ENCODE measurements around the gene KIAA2012.

The KIAA2012 gene

DNA sequence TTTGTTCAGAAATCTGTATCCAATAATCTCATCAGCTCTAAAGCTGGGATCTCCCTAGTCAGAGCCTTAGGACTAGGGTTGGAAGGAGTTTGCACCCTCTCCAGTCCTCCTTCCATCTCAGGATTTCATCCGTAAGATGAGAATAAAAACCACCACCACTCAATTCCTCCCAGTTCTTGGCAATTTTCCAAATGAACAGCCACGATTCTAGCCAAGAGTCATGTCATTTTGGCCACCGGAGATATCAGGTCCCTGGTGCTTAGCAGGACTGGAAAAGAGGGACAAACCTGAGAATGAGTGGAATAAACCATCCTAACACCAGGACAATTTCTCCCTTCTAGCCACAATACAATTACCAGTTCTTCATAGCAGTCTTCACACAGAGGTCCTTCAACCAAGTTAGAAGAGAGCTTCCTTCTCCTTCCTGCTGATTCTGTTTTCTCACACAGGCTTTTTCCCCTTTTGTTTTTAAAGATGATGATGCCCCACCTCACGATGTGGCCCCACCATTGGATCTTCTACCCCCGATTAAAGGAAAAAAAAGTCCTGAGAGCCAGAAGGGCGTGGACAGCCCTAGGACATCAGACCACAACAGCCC is 36.2 kb downstream of the KIAA2012 start:
- no peak for DNase-seq (ENCODE audit: insufficient read length, low spot score)
- no peak for FAIRE-seq
- TF ChIP-seq POLR2A (IDR thresholded peaks at IDR 0.05; ENCODE audit: low read depth, low read length): no peak

DNA sequence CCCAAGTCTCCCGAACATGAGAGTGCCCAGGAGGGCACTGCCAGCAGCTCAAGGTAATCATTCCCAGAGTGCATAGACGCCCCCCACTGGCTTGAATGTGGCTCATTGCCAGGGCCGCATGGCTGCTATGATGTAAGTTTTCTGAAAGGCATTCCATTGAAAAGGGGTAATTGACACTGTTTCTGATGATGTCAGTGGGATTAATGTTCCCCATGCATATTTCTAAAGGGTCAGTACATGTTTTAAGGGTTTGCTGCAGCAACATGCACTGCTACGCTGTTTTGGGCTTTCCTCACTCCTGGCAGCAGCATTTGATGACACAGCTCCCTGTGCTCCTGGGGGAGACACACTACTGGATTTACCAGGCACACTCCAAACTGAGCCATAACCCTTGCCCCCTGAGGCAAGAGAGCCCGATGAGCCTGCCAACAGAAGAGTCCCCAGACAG is 36.7 kb downstream of the KIAA2012 start:
- DNase-seq (ENCODE audit: insufficient read length, low spot score) (no peak), FAIRE-seq (no peak)
- no peak for TF ChIP-seq POLR2A (IDR thresholded peaks at IDR 0.05; ENCODE audit: low read depth, low read length)

DNA sequence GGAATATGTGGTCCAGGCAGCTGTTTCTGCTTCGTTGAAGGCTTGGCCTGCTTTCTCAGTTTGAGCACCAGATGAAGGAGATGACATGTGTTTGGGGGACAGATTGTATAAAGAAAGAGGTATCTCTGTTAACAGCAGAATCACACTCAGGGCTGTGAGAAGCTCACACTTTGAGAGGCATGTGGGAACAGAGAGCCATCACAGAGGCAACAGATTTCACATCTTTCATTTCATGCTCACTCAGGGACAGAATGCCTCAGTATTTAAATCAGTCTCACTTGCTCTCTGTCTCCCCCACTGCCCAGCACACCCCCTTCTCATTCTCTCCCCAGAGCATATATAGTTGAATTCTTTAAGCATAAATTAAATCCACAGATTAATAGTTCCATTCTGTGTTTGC is 37.4 kb downstream of the KIAA2012 start:
- FAIRE-seq (no peak), DNase-seq (ENCODE audit: insufficient read length, low spot score) (no peak)
- TF ChIP-seq POLR2A (IDR thresholded peaks at IDR 0.05; ENCODE audit: low read depth, low read length): no peak

DNA sequence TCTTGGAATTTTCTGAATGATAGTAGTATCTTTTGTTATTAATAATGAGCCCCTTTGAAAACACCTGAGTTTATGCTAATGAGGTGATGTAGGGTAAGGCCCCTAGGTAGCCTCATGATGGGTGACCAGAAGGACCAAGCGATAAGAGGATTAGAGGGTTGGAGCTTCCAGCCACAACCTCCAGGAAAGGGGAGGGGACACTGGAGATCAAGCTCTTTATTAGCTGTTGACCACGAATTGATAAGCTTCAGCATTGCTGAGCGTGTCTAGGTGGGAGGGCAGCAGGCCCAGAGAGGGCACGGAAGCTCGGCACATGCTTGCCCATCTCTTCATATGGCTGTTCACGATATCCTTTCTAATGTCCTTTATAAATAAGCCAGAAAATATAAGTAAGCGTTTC is 39.0 kb downstream of the KIAA2012 start:
- FAIRE-seq (no peak), DNase-seq (ENCODE audit: insufficient read length, low spot score) (no peak)
- TF ChIP-seq POLR2A (IDR thresholded peaks at IDR 0.05; ENCODE audit: low read depth, low read length): no peak

DNA sequence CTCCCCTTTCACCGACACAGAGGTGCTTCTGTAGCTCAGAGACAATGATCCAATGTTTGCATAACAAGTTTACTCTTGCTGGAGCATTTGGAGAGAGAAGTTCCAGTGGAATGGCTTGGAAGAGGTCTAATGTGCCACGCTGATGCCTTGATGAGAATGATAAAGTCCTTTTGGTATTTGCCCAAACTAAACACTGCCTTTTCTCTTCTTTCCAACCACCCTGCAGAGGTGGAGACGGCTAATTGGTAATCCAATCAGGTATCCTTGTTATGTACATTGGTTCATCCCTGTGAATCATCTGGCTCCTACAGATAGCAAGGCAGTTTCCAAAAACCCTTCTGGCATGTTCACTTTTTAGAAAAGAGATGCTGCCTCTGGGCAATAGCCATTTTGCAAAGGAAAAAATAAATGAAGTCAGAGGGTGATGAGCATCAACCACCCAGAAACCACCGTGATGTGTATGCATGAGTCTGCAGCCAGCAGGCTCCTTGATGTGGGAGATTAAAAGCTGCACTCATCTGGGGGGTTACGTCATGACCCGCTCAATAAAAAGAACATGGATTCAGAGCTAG is 40.6 kb downstream of the KIAA2012 start:
- no peak for DNase-seq (ENCODE audit: insufficient read length, low spot score)
- no peak for FAIRE-seq
- no peak for TF ChIP-seq POLR2A (IDR thresholded peaks at IDR 0.05; ENCODE audit: low read depth, low read length)

DNA sequence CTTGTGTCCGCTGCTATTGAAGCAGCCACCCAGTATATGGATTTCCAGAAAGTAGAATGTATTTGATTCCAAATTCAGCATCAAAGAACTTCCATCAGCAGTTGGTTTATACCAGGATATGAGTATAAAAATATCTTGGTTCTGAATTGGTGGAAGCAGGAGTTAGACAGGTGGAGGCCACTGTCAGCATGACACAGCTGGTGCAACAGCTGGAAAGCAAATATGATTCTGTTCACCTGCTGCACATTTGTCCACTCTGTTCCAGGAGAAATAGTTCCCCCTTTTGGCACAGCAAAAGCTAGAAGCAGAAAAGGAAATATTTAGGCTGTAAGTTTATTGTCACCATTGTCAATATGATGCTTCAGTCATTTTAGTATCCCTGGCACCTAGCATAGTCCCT is 41.2 kb downstream of the KIAA2012 start:
- TF ChIP-seq POLR2A (IDR thresholded peaks at IDR 0.05; ENCODE audit: low read depth, low read length): no peak
- DNase-seq (ENCODE audit: insufficient read length, low spot score) (no peak), FAIRE-seq (no peak)

DNA sequence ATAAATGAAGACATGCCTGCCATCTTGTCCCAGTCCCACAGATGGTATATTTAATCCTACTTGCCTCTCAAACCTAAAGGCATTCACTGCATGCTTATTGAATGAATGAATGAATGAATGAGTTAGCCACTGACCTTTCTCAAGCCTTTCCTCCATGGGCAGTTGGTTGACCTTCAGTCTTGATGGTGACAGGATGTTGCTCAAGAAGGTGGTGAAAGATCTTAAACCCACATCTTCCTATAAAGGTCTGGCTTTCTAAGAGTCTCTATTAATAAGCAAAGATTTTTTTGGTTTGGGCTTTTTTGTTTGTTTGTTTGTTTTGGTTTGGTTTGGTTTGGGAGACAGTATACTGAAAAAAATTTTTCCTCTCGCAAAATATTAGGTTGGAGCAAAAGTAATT is 41.7 kb downstream of the KIAA2012 start:
- no peak for DNase-seq (ENCODE audit: insufficient read length, low spot score)
- no peak for TF ChIP-seq POLR2A (IDR thresholded peaks at IDR 0.05; ENCODE audit: low read depth, low read length)
- FAIRE-seq: no peak

DNA sequence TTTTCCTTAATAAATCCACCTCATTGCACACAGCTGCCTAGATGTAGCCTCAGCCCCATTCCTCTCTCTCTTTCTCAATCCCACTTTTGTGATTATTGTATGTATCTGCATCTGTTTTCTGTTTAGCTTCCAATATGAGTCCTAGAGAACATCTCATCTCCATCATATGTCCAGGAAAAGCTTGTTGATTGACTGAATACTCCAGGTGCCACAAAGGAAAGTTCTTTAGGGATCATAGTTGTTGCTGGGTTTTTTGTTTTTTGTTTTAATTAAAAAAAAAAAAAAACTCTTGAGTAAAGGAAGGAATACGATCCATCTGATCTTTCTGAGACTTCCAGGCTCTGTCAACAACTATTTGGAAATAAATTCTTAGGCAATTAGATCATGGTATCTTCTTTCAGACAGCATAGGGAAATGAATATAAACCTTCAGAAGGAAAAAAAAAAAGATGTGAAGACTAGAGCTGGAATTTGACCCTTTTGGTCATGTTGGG is 42.5 kb downstream of the KIAA2012 start:
- no peak for TF ChIP-seq POLR2A (IDR thresholded peaks at IDR 0.05; ENCODE audit: low read depth, low read length)
- FAIRE-seq (no peak), DNase-seq (ENCODE audit: insufficient read length, low spot score) (no peak)

DNA sequence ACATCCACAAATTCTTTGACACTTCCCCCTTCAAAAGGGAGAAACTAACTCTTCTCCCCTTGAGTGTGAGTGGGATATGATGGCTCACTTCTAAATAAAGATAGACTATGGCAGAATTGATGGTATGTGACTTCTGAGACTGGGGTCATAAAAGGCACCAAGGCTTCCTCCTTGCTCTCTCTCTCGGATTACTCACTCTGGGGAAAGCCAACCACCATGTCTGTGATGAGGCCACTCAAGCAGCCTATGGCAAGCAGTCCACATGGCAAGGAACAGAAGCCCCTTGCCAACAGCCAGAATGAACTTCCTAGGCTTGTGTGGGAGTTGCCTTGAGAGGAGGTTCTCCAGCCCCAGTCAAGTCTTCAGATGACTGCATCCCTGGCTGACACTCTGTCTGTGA is 43.6 kb downstream of the KIAA2012 start:
- no peak for TF ChIP-seq POLR2A (IDR thresholded peaks at IDR 0.05; ENCODE audit: low read depth, low read length)
- FAIRE-seq: no peak

DNA sequence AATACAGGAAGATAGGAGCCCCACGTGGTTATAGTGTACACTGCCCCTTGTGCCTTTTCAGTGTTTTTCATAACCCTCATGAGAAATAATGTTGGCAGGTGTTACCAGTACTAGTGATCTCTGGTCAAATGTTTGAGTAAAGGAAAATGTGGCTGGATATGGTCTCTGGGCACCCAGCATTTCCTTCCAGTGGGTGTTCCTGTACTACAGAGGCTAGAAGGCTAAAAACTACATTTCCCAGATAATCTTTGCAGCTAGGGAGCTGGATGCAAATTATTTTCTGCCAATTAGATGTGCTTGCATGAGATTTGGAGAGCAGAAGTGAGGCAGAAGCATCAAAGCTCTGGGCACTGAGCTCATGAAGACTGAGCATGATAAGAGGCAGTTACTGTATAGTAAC is 45.1 kb downstream of the KIAA2012 start:
- DNase-seq (ENCODE audit: insufficient read length, low spot score): no peak
- no peak for FAIRE-seq
- TF ChIP-seq POLR2A (IDR thresholded peaks at IDR 0.05; ENCODE audit: low read depth, low read length): no peak

More for the DNA sequence above, 43.6 kb downstream of the KIAA2012 start:
- no peak for DNase-seq (ENCODE audit: insufficient read length, low spot score)

DNA sequence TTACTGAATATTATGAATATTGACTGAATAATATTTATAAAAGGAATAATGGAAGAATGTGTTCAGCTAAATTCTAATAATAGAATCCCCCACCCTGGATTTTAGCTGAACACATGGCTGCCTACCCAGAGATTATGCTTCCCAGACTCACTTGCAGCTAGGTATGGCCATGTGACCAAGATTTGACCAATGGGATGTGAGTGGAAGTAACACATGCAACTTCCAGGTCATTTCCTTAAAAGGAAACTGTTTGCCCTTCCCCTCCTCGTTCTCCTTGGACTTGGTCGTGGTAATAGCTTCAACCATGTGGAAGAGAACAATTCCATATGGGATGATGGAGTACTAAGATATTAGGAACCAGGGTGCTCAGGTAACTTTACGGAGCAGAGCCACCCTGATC is 47.8 kb downstream of the KIAA2012 start:
- no peak for FAIRE-seq
- no peak for TF ChIP-seq POLR2A (IDR thresholded peaks at IDR 0.05; ENCODE audit: low read depth, low read length)
- DNase-seq (ENCODE audit: insufficient read length, low spot score): no peak

DNA sequence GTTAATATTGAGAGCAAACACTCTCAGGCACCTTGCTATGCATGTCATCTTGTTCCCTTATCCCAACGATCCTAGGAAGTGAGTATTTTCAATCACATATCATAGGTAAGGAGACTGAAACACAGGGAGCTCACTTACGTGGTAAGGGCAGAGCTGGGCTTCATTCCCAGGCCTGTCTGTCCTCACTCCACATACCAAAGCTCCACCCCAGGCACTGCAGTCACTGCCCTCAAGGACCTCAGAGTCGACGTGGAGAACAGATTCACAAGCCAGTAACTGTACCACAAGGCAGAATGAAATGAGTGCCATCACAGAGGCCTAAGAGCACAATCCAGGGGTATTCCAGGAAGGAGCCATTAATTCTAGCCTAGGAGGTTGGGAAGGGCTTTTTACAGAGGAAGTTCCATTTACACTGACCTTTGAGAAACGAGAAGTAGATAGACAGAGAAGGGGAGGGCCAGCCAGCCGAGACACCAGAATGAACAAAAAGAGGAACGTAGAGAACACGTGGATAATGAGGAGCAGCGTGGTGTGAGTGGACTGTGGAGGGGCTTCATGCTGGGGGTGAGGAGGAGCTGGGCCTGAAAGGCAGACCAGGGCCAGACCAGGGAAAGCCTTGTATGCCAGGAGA is 48.6 kb downstream of the KIAA2012 start:
- FAIRE-seq (no peak), DNase-seq (ENCODE audit: insufficient read length, low spot score) (no peak)
- TF ChIP-seq POLR2A (IDR thresholded peaks at IDR 0.05; ENCODE audit: low read depth, low read length): no peak

DNA sequence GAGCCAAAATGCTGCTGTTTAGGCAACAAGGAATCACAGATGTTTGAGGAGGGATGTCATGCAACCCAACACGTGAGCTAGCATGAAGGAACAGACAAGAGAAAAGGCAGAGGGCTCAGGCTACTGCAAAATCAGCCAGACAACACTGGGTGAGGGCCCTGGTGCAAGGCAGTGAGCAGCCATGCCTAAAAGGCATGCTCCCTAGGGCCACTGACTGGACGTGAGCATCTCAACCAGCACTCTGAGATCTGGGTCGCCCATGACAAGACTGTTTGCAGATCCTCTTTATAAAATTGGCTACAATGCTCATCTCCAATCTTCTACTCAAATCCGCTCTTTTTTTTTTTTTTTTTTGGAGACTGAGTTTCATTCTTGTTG is 49.1 kb downstream of the KIAA2012 start:
- no peak for TF ChIP-seq POLR2A (IDR thresholded peaks at IDR 0.05; ENCODE audit: low read depth, low read length)
- FAIRE-seq (no peak), DNase-seq (ENCODE audit: insufficient read length, low spot score) (no peak)

DNA sequence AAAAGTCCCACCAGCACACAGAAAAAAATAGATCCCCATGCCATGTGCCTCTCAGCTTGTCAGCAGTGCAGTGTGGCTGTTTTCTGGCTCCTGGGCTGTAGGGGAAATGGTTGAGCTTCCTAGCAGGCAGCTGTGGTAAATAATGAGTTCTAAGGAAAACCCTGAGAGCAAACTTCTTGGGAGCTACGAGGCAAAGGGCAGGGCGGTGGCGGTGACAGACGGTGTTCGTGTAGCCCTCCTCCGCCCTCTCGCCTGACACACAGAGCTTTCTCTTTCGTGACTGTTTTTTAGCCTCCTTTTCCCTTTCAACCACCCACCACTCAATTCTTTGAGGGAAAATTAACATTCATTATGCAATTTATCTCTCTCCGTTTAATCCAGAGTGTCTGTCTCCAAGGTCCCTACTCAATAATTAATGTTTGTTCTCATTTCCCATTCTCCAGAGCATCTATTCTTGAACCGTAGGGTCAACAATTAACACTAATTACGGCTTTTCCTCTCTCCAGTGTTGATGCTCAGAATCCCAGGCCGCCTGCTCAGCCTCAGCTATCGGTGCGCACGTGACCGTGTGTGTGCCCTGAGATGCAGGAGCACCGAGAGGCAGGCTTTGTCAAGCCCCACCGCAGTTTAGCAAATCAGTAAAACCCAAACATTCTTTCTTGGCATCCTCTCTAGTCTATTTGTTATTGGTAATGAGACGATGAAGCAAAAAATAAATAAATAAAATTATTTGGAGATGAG is 50.1 kb downstream of the KIAA2012 start:
- DNase-seq (ENCODE audit: insufficient read length, low spot score) (no peak), FAIRE-seq (no peak)
- TF ChIP-seq POLR2A (IDR thresholded peaks at IDR 0.05; ENCODE audit: low read depth, low read length): no peak
